H1 (cell line): ENCODE results near the gene SLC6A6. TPM values are rescaled to one million over a fixed set of nuclear protein-coding genes. Genes with fewer than 3 reads are reported as not detected.

Source experiments
- CTCF ChIA-PET: fragments of 300-600 bp; sonication (Branson Sonifier 250); formaldehyde crosslinking; loops from one replicate; lab custom pipeline; 2021; ENCODE audit not compliant: partially characterized antibody; lab: Charles Lee
- POLR2A ChIA-PET: fragments of 300-600 bp; sonication (Branson Sonifier 250); formaldehyde crosslinking; loops from one replicate; lab custom pipeline; 2021; ENCODE audit warnings: inconsistent platforms; ENCODE audit not compliant: partially characterized antibody; lab: Charles Lee
- DNase-seq, 2 experiments: peaks; one replicate each; pipeline versions ENCODE4 v3.0.0 to v3.0.0-alpha.2; 2010 to 2022; ENCODE audit warnings: low spot score in 2 of 2, low read depth in 1 of 2, mixed read lengths in 1 of 2
- FAIRE-seq: peaks from 2 replicates; lab custom pipeline; 2011; peaks lifted over from hg19 to GRCh38; lab: Jason Lieb, UNC
- H2AFZ ChIP-seq: 2 replicates; pipeline ENCODE4 v1.8.1; 2012; ENCODE audit warnings: low read length, inconsistent platforms
- H2AK5ac ChIP-seq: 2 replicates; pipeline ENCODE4 v1.6.1; 2013; ENCODE audit warnings: low read depth, low read length
- H2BK120ac ChIP-seq: replicated peaks from 2 replicates; pipeline ENCODE3; 2013; ENCODE audit warnings: low read depth, low read length, inconsistent platforms
- H2BK12ac ChIP-seq: 2 replicates; pipeline ENCODE4 v1.6.1; 2013; ENCODE audit warnings: low read depth, low read length
- H2BK15ac ChIP-seq: 2 replicates; pipeline ENCODE4 v1.6.1; 2013; ENCODE audit warnings: low read length
- H2BK20ac ChIP-seq: 2 replicates; pipeline ENCODE4 v1.6.1; 2013; ENCODE audit warnings: low read length
- H2BK5ac ChIP-seq: 2 replicates; pipeline ENCODE4 v1.6.1; 2013; ENCODE audit warnings: low read depth, low read length
- H3K14ac ChIP-seq: 2 replicates; pipeline ENCODE4 v1.6.1; 2013; ENCODE audit warnings: inconsistent platforms; ENCODE audit not compliant: insufficient read length
- H3K18ac ChIP-seq: 2 replicates; pipeline ENCODE4 v1.6.1; 2013; ENCODE audit warnings: low read length; ENCODE audit errors: extremely low read depth
- H3K23ac ChIP-seq: 2 replicates; pipeline ENCODE4 v1.6.1; 2013; ENCODE audit warnings: inconsistent platforms; ENCODE audit not compliant: insufficient read length
- H3K23me2 ChIP-seq: 2 replicates; pipeline ENCODE4 v1.6.1; 2013; ENCODE audit warnings: low read depth, low read length
- H3K27ac ChIP-seq: 2 replicates; pipeline ENCODE4 v1.6.1; 2011; ENCODE audit warnings: low read depth, low read length, inconsistent platforms
- H3K27me3 ChIP-seq, 4 experiments: replicated peaks in 1 of 4; 1 replicate in 1 of 4; 2 replicates in 3 of 4; pipeline versions ENCODE4 v1.6.1 to v1.8.1; 2011 to 2013; ENCODE audit warnings: low read length in 3 of 4, mild to moderate bottlenecking in 3 of 4, inconsistent platforms in 2 of 4, mixed read lengths in 2 of 4, moderate library complexity in 1 of 4; ENCODE audit not compliant: control insufficient read depth in 3 of 4, insufficient read depth in 3 of 4; ENCODE audit errors: extremely low read depth in 1 of 4
- H3K36me3 ChIP-seq, 4 experiments: 2 replicates each; pipeline versions ENCODE4 v1.6.1 to v1.8.1; 2011 to 2013; ENCODE audit warnings: mild to moderate bottlenecking in 4 of 4, low read length in 3 of 4, moderate library complexity in 2 of 4, control low read depth in 1 of 4, inconsistent platforms in 1 of 4; ENCODE audit not compliant: insufficient read depth in 4 of 4, control insufficient read depth in 2 of 4
- H3K4ac ChIP-seq: replicated peaks from 2 replicates; pipeline ENCODE3; 2013; ENCODE audit warnings: low read length, low read depth, mixed read lengths, inconsistent platforms; ENCODE audit not compliant: insufficient read length
- H3K4me1 ChIP-seq, 4 experiments: replicated peaks in 1 of 4; 1 replicate in 1 of 4; 2 replicates in 3 of 4; pipeline versions ENCODE4 v1.6.1 to v1.8.1; 2011 to 2013; ENCODE audit warnings: low read length in 3 of 4, inconsistent platforms in 2 of 4, mixed read lengths in 1 of 4; ENCODE audit not compliant: insufficient read depth in 4 of 4, control insufficient read depth in 3 of 4
- H3K4me2 ChIP-seq, 2 experiments: 2 replicates each; pipeline versions ENCODE4 v1.6.1 to v1.8.1; 2011 to 2013; ENCODE audit warnings: low read depth in 2 of 2, low read length in 2 of 2, control low read depth in 1 of 2, inconsistent platforms in 1 of 2, mild to moderate bottlenecking in 1 of 2; ENCODE audit not compliant: insufficient read depth in 1 of 2
- H3K4me3 ChIP-seq, 4 experiments: fragments of 200-600, 300-600 bp in 1 of 4; sonication (generic), shearing (Covaris generic), sonication (Bioruptor Twin) in 1 of 4; 2 replicates each; pipeline versions ENCODE4 v1.5.1 to v1.8.1; 2011 to 2016; ENCODE audit warnings: low read length in 4 of 4, low read depth in 3 of 4, control low read depth in 2 of 4, inconsistent platforms in 2 of 4, mild to moderate bottlenecking in 2 of 4, mixed read lengths in 1 of 4, moderate library complexity in 1 of 4; ENCODE audit not compliant: insufficient read depth in 2 of 4; ENCODE audit errors: extremely low read depth in 1 of 4
- H3K56ac ChIP-seq: replicated peaks from 2 replicates; pipeline ENCODE3; 2013; ENCODE audit warnings: low read depth, mild to moderate bottlenecking, mixed read lengths, low read length, inconsistent platforms; ENCODE audit not compliant: insufficient read length
- H3K79me1 ChIP-seq: 2 replicates; pipeline ENCODE4 v1.6.1; 2013; ENCODE audit warnings: low read depth, low read length, control low read depth
- H3K79me2 ChIP-seq, 2 experiments: 2 replicates each; pipeline versions ENCODE4 v1.6.1 to v1.8.1; 2012 to 2013; ENCODE audit warnings: low read length in 2 of 2, mild to moderate bottlenecking in 2 of 2, inconsistent platforms in 1 of 2; ENCODE audit not compliant: insufficient read depth in 2 of 2, control insufficient read depth in 1 of 2
- H3K9ac ChIP-seq, 4 experiments: replicated peaks in 1 of 4; 1 replicate in 1 of 4; 2 replicates in 3 of 4; pipeline versions ENCODE4 v1.6.1 to v1.8.1; 2011 to 2013; ENCODE audit warnings: low read depth in 3 of 4, low read length in 3 of 4, control low read depth in 2 of 4, mild to moderate bottlenecking in 2 of 4, moderate library complexity in 2 of 4, inconsistent platforms in 1 of 4; ENCODE audit errors: extremely low read depth in 1 of 4
- H3K9me3 ChIP-seq, 2 experiments: 2 replicates each; pipeline versions ENCODE4 v1.6.1 to v1.8.1; 2012 to 2013; ENCODE audit warnings: mild to moderate bottlenecking in 2 of 2, moderate library complexity in 2 of 2, control low read depth in 1 of 2, inconsistent platforms in 1 of 2, low read depth in 1 of 2, low read length in 1 of 2, mixed read lengths in 1 of 2; ENCODE audit not compliant: insufficient read depth in 2 of 2
- H4K20me1 ChIP-seq, 2 experiments: replicated peaks in 1 of 2; 2 replicates each; pipeline versions ENCODE3 to v1.8.1; 2011 to 2013; ENCODE audit warnings: inconsistent platforms in 2 of 2, low read length in 2 of 2, mild to moderate bottlenecking in 1 of 2; ENCODE audit not compliant: insufficient read depth in 2 of 2, control insufficient read depth in 1 of 2
- H4K5ac ChIP-seq: 2 replicates; pipeline ENCODE4 v1.6.1; 2013; ENCODE audit warnings: low read length, low read depth, mixed read lengths, inconsistent platforms; ENCODE audit not compliant: insufficient read length
- H4K8ac ChIP-seq: 2 replicates; pipeline ENCODE4 v1.8.0; 2013; ENCODE audit warnings: mild to moderate bottlenecking, moderate library complexity, low read length, inconsistent platforms; ENCODE audit not compliant: insufficient read depth; ENCODE audit errors: extremely low read depth
- H4K91ac ChIP-seq: replicated peaks from 2 replicates; pipeline ENCODE3; 2013; ENCODE audit warnings: low read length, mixed read lengths, inconsistent platforms; ENCODE audit not compliant: insufficient read length
- SIN3A ChIP-seq, 2 experiments: IDR thresholded peaks in 1 of 2; conservative IDR thresholded peaks in 1 of 2; 2 replicates each; pipeline ENCODE4 v1.6.1; 2011 to 2012; ENCODE audit warnings: low read length in 2 of 2, improper control_type of control experiment in 1 of 2, low read depth in 1 of 2, mild to moderate bottlenecking in 1 of 2
- SRF ChIP-seq: IDR thresholded peaks from 2 replicates; pipeline ENCODE4 v1.6.1; 2011; ENCODE audit warnings: mild to moderate bottlenecking, low read depth, low read length, moderate library complexity
- WGBS, 2 experiments: shearing (Covaris generic) in 1 of 2; methylation state at CpG; one replicate each; pipeline versions ENCODE4 v1.1.6 to v1.1.7; 2013 to 2015; ENCODE audit warnings: low lambda C conversion rate in 2 of 2, mixed read lengths in 2 of 2, inconsistent platforms in 1 of 2, low coverage in 1 of 2, missing lambda C conversion rate in 1 of 2; ENCODE audit not compliant: insufficient replicate concordance in 2 of 2, insufficient coverage in 1 of 2, insufficient read length in 1 of 2; ENCODE audit errors: extremely low coverage in 1 of 2, missing lambda C conversion rate in 1 of 2; 5-methylcytosine and 5-hydroxymethylcytosine counted together
- polyA plus RNA-seq, 7 experiments: library from polyadenylated mRNA; depleted of rRNA in 3 of 7; stranded (reverse) in 5 of 7; unstranded in 2 of 7; fragments of >200 nt in 5 of 7; fragments of 200-250 nt in 2 of 7; gene quantifications; 1 replicate in 5 of 7; 2 replicates in 1 of 7; 4 replicates in 1 of 7; pipeline versions ENCODE4 v1.2.1 to v1.2.3, GENCODE V29; 2011 to 2013; ENCODE audit warnings: missing spikeins in 2 of 7, mixed read lengths in 2 of 7
- total RNA-seq: library from RNA; stranded (reverse); fragmentation: NEBNext Ultra II Directional; extraction: Animal tissue kit (Norgen Biotek cat#: 25700); gene quantifications from 2 replicates; pipeline ENCODE4 v1.2.1, GENCODE V29; 2021

The SLC6A6 gene
- total and polyA plus RNA-seq, 2 of the 8 experiments (the other 6 are each of a cell fraction or from before 2014, with no cell fraction given) = 66.2 to 144 TPM

GRCh38 chr3:14353502-14353901, 48.9 kb upstream of the SLC6A6 start:
- peak overlapping the region in 1 of 2 experiments; percentile 19; a peak in 2 of 4 replicates for H3K4me2 ChIP-seq
- H2BK15ac ChIP-seq = no peak overlapping the region
- WGBS, 2 experiments = 30% methylated on average over 1 of the region's 1 CpG; no CpG with 5 or more reads in 1 of the 2 experiments
- H2BK20ac ChIP-seq = no peak overlapping the region
- no peaks in the 10 kb centered on the region for H3K79me2 ChIP-seq
- H3K9ac ChIP-seq = no peak overlapping the region
- H3K9me3 ChIP-seq = no peaks in the 10 kb centered on the region
- H4K5ac ChIP-seq = no peak overlapping the region
- H2AK5ac ChIP-seq = no peak overlapping the region
- no peak overlapping the region for H3K27ac ChIP-seq
- no peak overlapping the region for H3K4me3 ChIP-seq
- DNase-seq = no peak
- H3K56ac ChIP-seq = no peak overlapping the region
- peak overlapping the region; percentile 45 for H4K91ac ChIP-seq
- no peak overlapping the region for H3K18ac ChIP-seq
- no peak for FAIRE-seq
- H3K23me2 ChIP-seq = no peaks in the 10 kb centered on the region
- H3K4ac ChIP-seq = no peak overlapping the region
- POLR2A ChIA-PET = interaction anchor here (1.3 kb wide), 1 partner anchor 38 kb away, joined by 4 read pairs; no protein-coding TSS in a partner anchor
- H2BK5ac ChIP-seq = no peak overlapping the region
- H3K23ac ChIP-seq = no peak overlapping the region
- H2AFZ ChIP-seq = no peak overlapping the region
- no peak overlapping the region for H2BK12ac ChIP-seq
- no peak for TF ChIP-seq SIN3A (conservative IDR thresholded peaks at IDR 0.05 in 1 of 2, IDR thresholded peaks at IDR 0.05 in 1 of 2; ENCODE audit: low read depth in 1 of 2, low read length in 2 of 2)
- no peak for TF ChIP-seq SRF
- H4K8ac ChIP-seq = no peak overlapping the region
- no peak overlapping the region for H3K14ac ChIP-seq
- no peaks in the 10 kb centered on the region for H3K79me1 ChIP-seq
- no peak overlapping the region for H2BK120ac ChIP-seq
- H3K27me3 ChIP-seq = peaks cover 0 to 5% (median 0%) of the 10 kb centered on the region in 4 experiments; a peak in 1 of 7 replicates
- CTCF ChIA-PET = interaction anchor here (0.7 to 2.6 kb wide), 6 partner anchors 12 to 1483 kb away, joined by 3 to 12 read pairs (median 4); no protein-coding TSS in a partner anchor
- no peaks in the 10 kb centered on the region for H4K20me1 ChIP-seq
- H3K36me3 ChIP-seq = no peaks in the 10 kb centered on the region
- peaks cover 0 to 10% (median 3%) of the 10 kb centered on the region in 4 experiments; a peak in 6 of 7 replicates for H3K4me1 ChIP-seq
